Spleen (tissue), 11 donors: ENCODE results near the gene PPP6R3. TPM values are rescaled to one million over a fixed set of nuclear protein-coding genes. Genes with fewer than 3 reads are reported as not detected.

Experiments used
- DNase-seq: peaks from one replicate; pipeline ENCODE4 v3.0.0-alpha.2; 2020
- H3K27ac ChIP-seq, 8 donors: fragments of 200-600 bp; sonication (generic) in 7 of 8; 1 replicate in 4 of 8; 2 replicates in 4 of 8; pipeline versions ENCODE4 v1.5.0 to v1.8.0; 2016 to 2021; ENCODE audit warnings: inconsistent platforms in 4 of 8, mild to moderate bottlenecking in 4 of 8, moderate library complexity in 1 of 8
- H3K27me3 ChIP-seq, 7 donors: fragments of 200-600 bp; sonication (generic) in 6 of 7; replicated peaks in 1 of 7; 1 replicate in 4 of 7; 2 replicates in 3 of 7; pipeline versions ENCODE4 v1.5.0 to v1.8.0; 2016 to 2021; ENCODE audit warnings: inconsistent platforms in 3 of 7, mild to moderate bottlenecking in 1 of 7
- H3K36me3 ChIP-seq, 6 donors: fragments of 200-600 bp; sonication (generic) in 5 of 6; 1 replicate in 4 of 6; 2 replicates in 2 of 6; pipeline versions ENCODE4 v1.5.0 to v1.8.0; 2016 to 2021; ENCODE audit warnings: inconsistent platforms in 2 of 6
- H3K4me1 ChIP-seq, 6 donors: fragments of 200-600 bp; sonication (generic) in 5 of 6; 1 replicate in 3 of 6; 2 replicates in 3 of 6; pipeline versions ENCODE4 v1.5.0 to v1.8.0; 2016 to 2021; ENCODE audit warnings: inconsistent platforms in 3 of 6
- H3K4me3 ChIP-seq, 8 donors: fragments of 200-600 bp; sonication (generic) in 7 of 8; 1 replicate in 4 of 8; 2 replicates in 4 of 8; pipeline versions ENCODE4 v1.5.0 to v1.8.0; 2016 to 2021; ENCODE audit warnings: inconsistent platforms in 4 of 8, mild to moderate bottlenecking in 4 of 8, moderate library complexity in 2 of 8
- H3K9me3 ChIP-seq, 8 donors: fragments of 200-600 bp; sonication (generic) in 7 of 8; 1 replicate in 4 of 8; 2 replicates in 4 of 8; pipeline versions ENCODE4 v1.5.0 to v1.8.0; 2016 to 2021; ENCODE audit warnings: inconsistent platforms in 4 of 8
- CTCF ChIP-seq, 11 experiments: fragments of 200-600 bp in 7 of 11; fragments of 450-650 bp in 4 of 11; sonication (generic) in 4 of 11; IDR thresholded peaks in 8 of 11; conservative IDR thresholded peaks in 3 of 11; 1 replicate in 7 of 11; 2 replicates in 4 of 11; pipeline versions ENCODE4 v1.4.0 to v1.8.0; 2016 to 2021; ENCODE audit warnings: antibody characterized with exemption in 11 of 11, inconsistent platforms in 4 of 11, mild to moderate bottlenecking in 1 of 11
- POLR2A ChIP-seq, 3 donors: fragments of 450-650 bp; IDR thresholded peaks; one replicate each; pipeline ENCODE4 v1.5.1; 2017; ENCODE audit warnings: antibody characterized with exemption in 3 of 3, mild to moderate bottlenecking in 1 of 3
- POLR2AphosphoS5 ChIP-seq, 3 donors: sonication (generic); formaldehyde crosslinking; IDR thresholded peaks; one replicate each; pipeline ENCODE4 v1.5.1; 2017; ENCODE audit warnings: antibody characterized with exemption in 3 of 3
- WGBS, 5 donors: extraction: QIAGEN DNeasy Blood & Tissue Kit in 3 of 5; methylation state at CpG; one replicate each; pipeline versions ENCODE4 v1.1.5 to v1.1.7; 2013 to 2018; 5-methylcytosine and 5-hydroxymethylcytosine counted together
- intact Hi-C: fragments of 100-400 bp; cut with DNase I; formaldehyde crosslinking; loops from one replicate; pipeline ENCODE4 v1.15.0; 2023; ENCODE audit warnings: low total_unique reads
- polyA plus RNA-seq, 3 donors: library from polyadenylated mRNA; stranded (reverse); fragments of 200-250 nt; gene quantifications; one replicate each; pipeline ENCODE4 v1.2.1, GENCODE V29; 2013
- total RNA-seq, 7 donors: library from RNA; depleted of rRNA in 3 of 7; stranded (reverse); fragments of >200 nt in 3 of 7; fragmentation: NEBNext Ultra II Directional in 4 of 7; extraction: Animal tissue kit (Norgen Biotek cat#: 25700) in 4 of 7; gene quantifications; one replicate each; pipeline versions ENCODE4 v1.1.0 to v1.2.1, GENCODE V29; 2016 to 2021
- donor health status: healthy with polysubstance abuse.
- donor health status: DM: no; HTN: no; CAD: no; lungs with moderate emphysema.
- donor health status: DM: no; HTN: no; CAD: no.
- donor health status: Bipolar disorder and iron deficiency.
- donor health status: healthy.
- donor health status: DM: no; HTN: no; CAD: no.
- donor health status: DM: yes; HTN: yes; CAD: no.

The PPP6R3 gene
- total and polyA plus RNA-seq, 10 donors, result 23.9 to 178 (median 122) TPM

DNA sequence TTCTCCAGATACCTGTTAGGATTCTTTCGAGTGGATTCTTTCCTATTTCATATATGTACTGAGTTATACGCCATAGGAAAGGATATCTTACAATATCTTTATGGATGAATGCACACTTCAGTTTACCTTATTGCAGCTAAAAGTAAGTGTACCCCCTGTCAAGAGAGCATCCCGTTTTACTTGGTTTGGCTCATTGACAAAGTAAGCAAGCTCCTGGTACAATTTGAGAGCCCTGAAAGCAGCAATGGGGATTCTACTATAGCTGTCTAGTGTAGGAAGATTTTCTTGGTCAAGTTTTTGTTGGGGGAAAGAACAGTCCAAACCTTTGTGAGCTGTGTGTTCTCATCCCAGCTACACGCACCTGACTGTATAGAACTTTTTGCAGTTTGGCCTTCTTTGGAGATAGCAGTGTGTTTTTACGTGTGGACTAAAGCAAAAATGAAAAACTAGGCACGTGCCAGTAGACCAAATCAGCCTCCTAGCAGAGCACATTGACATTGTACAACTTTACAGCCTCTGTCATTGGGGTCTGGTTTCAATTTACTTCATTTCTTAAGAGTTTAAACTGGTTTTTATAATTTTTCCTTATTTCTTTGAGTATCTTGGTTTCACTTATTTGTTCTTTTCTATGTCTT is 44.0 kb downstream of the PPP6R3 start:
- 76 to 88% (median 81%) methylated on average over 6 of the region's 6 CpGs for WGBS, 5 donors
- Histone ChIP-seq H3K4me3 (no peak overlapping the region), H3K4me1 (peaks cover 54 to 100% (median 91%) of the 10 kb centered on the region in 6 donors), H3K9me3 (no peaks in the 10 kb centered on the region), H3K36me3 (no peaks in the 10 kb centered on the region), H3K27ac (no peak overlapping the region), H3K27me3 (no peaks in the 10 kb centered on the region)
- no peak for DNase-seq
- TF ChIP-seq POLR2A (IDR thresholded peaks at IDR 0.05) (no peak), CTCF (IDR thresholded peaks at IDR 0.05 in 8 of 11, conservative IDR thresholded peaks at IDR 0.05 in 3 of 11) (no peak), POLR2AphosphoS5 (IDR thresholded peaks at IDR 0.05) (no peak)
- intact Hi-C loops, result no loop called here

DNA sequence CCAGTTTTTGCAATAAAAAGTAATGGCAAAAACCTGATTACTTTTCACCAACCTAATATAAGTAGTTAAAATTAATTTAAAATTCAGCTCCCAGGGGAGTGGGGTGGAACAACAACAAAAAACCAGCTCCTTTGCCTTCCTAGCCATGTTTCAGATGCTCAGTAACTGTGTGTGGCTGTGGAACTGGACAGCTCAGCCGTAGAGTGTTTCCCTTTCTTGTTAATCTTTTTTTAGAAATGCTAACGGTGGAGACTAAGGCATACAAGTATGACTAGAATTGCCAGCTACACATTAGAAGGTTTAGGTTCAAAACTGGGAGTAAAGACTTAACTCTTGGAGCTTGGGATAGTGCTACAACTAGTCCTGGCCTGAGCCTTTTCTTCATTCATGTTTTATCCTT is 45.0 kb downstream of the PPP6R3 start:
- no peak for DNase-seq
- peaks cover 0 to 5% (median 0%) of the 10 kb centered on the region in 6 donors for H3K36me3 ChIP-seq
- H3K27ac ChIP-seq, result no peak overlapping the region
- TF ChIP-seq POLR2AphosphoS5 (IDR thresholded peaks at IDR 0.05), result no peak
- no peak for TF ChIP-seq POLR2A (IDR thresholded peaks at IDR 0.05)
- TF ChIP-seq CTCF (IDR thresholded peaks at IDR 0.05 in 8 of 11, conservative IDR thresholded peaks at IDR 0.05 in 3 of 11), result no peak
- intact Hi-C loops, result no loop called here
- H3K4me3 ChIP-seq, result no peak overlapping the region
- H3K27me3 ChIP-seq, result no peaks in the 10 kb centered on the region
- 8 to 13% (median 9%) methylated on average over 2 of the region's 2 CpGs for WGBS, 5 donors
- H3K4me1 ChIP-seq, result peaks cover 46 to 100% (median 87%) of the 10 kb centered on the region in 6 donors
- H3K9me3 ChIP-seq, result no peaks in the 10 kb centered on the region

DNA sequence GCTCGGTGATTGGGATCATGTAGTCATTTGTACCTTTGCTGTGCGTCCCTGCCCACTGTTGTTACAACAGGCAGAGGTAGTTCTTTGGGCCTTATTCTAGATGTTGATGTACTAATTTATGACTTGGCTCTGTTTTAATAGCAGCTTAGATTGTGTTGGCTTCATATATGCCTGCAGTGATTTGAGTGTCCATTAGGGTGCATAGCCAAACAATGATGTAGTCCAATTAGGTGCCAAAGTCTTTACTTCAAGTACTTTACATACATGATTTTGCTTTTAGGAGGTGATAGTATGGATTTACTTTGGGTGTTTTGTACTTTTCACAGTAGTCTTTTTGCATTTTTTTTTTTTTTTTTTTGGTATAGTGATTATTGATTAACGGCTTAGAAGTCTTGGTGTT is 46.4 kb downstream of the PPP6R3 start:
- TF ChIP-seq CTCF (IDR thresholded peaks at IDR 0.05 in 8 of 11, conservative IDR thresholded peaks at IDR 0.05 in 3 of 11), result no peak
- TF ChIP-seq POLR2AphosphoS5 (IDR thresholded peaks at IDR 0.05), result no peak
- no peak for TF ChIP-seq POLR2A (IDR thresholded peaks at IDR 0.05)
- Histone ChIP-seq H3K9me3 (no peaks in the 10 kb centered on the region), H3K27me3 (no peaks in the 10 kb centered on the region), H3K36me3 (peaks cover 0 to 9% (median under 1%) of the 10 kb centered on the region in 6 donors), H3K4me3 (no peak overlapping the region), H3K4me1 (peaks cover 42 to 98% (median 78%) of the 10 kb centered on the region in 6 donors), H3K27ac (no peak overlapping the region)
- no peak for DNase-seq
- WGBS, 5 donors, result 97 to 99% (median 98%) methylated on average over 3 of the region's 3 CpGs
- intact Hi-C loops, result no loop called here

DNA sequence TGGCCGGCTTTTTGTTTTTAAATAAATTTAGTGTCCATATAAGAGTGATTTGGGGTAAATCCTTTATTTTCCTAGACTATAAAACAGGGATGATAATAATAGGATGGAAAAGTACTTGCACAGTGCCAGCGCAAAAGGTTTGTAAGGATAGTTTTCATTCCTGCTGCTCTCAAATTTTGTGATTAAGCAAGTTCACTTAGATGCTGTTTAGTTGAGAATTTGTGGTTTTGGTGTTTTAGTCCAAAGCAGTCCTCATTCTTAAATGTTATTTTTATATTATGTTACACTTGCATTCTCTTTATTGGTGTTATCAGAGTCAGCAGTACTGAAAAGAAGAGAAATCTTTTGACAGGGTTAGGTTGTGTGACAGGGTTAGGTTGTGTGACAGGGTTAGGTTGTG is 47.9 kb downstream of the PPP6R3 start:
- Histone ChIP-seq H3K27me3 (no peaks in the 10 kb centered on the region), H3K27ac (no peak overlapping the region), H3K9me3 (no peaks in the 10 kb centered on the region), H3K4me1 (peaks cover 28 to 98% (median 65%) of the 10 kb centered on the region in 6 donors), H3K36me3 (peaks cover 0 to 23% (median 6%) of the 10 kb centered on the region in 6 donors), H3K4me3 (no peak overlapping the region)
- DNase-seq, result no peak
- TF ChIP-seq CTCF (IDR thresholded peaks at IDR 0.05 in 8 of 11, conservative IDR thresholded peaks at IDR 0.05 in 3 of 11), result no peak
- no peak for TF ChIP-seq POLR2AphosphoS5 (IDR thresholded peaks at IDR 0.05)
- TF ChIP-seq POLR2A (IDR thresholded peaks at IDR 0.05), result no peak
- WGBS, 5 donors, result 49 to 99% (median 89%) methylated on average over 2 of the region's 2 CpGs
- intact Hi-C loops, result no loop called here
